MCF 10A (cell line): ENCODE data around the gene ABHD3. TPM values are rescaled to one million over a fixed set of nuclear protein-coding genes. Genes with fewer than 3 reads are reported as not detected.

Source experiments
- BruUV-seq: library from RNA; stranded (reverse); fragments of 400-500 nt; replicated peaks from 2 replicates; lab custom pipeline; 2021; lab: Mats Ljungman, UMichigan
- CTCF ChIA-PET: fragments of 300-600 bp; sonication (Branson Sonifier 250); formaldehyde crosslinking; extraction: SDS; loops from one replicate; lab custom pipeline; 2021; ENCODE audit warnings: antibody characterized with exemption, inconsistent platforms; lab: Yijun Ruan, JAX
- POLR2A ChIA-PET: fragments of 300-600, 350-650 bp; sonication (Branson Sonifier 250); formaldehyde crosslinking; extraction: SDS; loops from one replicate; lab custom pipeline; 2020; ENCODE audit warnings: antibody characterized with exemption, inconsistent platforms; lab: Yijun Ruan, JAX
- DNase-seq: peaks from one replicate; pipeline ENCODE4 v3.0.0-alpha.2; 2018; ENCODE audit not compliant: unreplicated experiment
- H3K27ac Mint-ChIP-seq: one replicate; pipeline ENCODE4 v1.8.0; 2022; ENCODE audit warnings: mild to moderate bottlenecking, low read depth, mixed read lengths; ENCODE audit not compliant: unreplicated experiment
- H3K27me3 Mint-ChIP-seq: one replicate; pipeline ENCODE4 v1.8.0; 2022; ENCODE audit warnings: mixed read lengths; ENCODE audit not compliant: insufficient read depth, unreplicated experiment
- H3K36me3 Mint-ChIP-seq: one replicate; pipeline ENCODE4 v1.8.0; 2022; ENCODE audit warnings: mild to moderate bottlenecking, moderate library complexity, mixed read lengths; ENCODE audit not compliant: insufficient read depth, unreplicated experiment
- H3K4me1 Mint-ChIP-seq: one replicate; pipeline ENCODE4 v1.8.0; 2022; ENCODE audit warnings: mixed read lengths; ENCODE audit not compliant: insufficient read depth, unreplicated experiment
- H3K4me3 Mint-ChIP-seq: one replicate; pipeline ENCODE4 v1.8.0; 2022; ENCODE audit warnings: mild to moderate bottlenecking, moderate library complexity, mixed read lengths; ENCODE audit not compliant: unreplicated experiment
- H3K9me3 Mint-ChIP-seq: one replicate; pipeline ENCODE4 v1.8.0; 2022; ENCODE audit warnings: mixed read lengths; ENCODE audit not compliant: unreplicated experiment
- CTCF ChIP-seq: fragments of 200-600 bp; IDR thresholded peaks from one replicate; pipeline ENCODE4 v1.8.0; 2022; ENCODE audit warnings: antibody characterized with exemption, mild to moderate bottlenecking; ENCODE audit not compliant: unreplicated experiment
- intact Hi-C: fragments of 100-400 bp; cut with micrococcal nuclease; formaldehyde crosslinking; loops from 2 replicates; pipeline ENCODE4 v1.14.1; 2022
- total RNA-seq: library from RNA; stranded (reverse); gene quantifications from 2 replicates; pipeline ENCODE4 v1.2.3, GENCODE V29; 2022

The ABHD3 gene
- total RNA-seq, 1 experiment from 2014 or later: 2.9 TPM

DNA sequence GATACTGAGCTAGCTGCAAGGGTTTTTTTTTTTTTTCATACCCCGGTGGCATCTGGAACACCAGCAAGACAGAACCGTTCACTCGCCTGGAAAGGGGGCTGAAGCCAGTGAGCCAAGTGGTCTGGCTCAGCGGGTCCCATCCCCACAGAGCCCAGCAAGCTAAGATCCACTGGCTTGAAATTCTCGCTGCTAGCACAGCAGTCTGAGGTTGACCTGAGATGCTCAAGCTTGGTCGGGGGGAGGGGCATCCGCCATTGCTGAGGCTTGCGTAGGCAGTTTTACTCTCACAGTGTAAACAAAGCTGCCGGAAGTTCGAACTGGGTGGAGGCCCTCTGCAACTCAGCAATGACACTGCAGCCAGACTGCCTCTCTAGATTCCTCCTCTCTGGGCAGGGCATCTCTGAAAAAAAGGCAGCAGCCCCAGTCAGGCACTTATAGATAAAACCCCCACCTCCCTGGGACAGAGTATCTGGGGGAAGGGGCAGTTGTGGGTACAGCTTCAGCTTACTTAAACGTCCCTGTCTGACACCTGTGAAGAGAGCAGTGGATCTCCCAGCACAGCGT, 31.0 kb upstream of the ABHD3 start:
- TF ChIP-seq CTCF: no peak
- CTCF ChIA-PET: no interaction called here
- BruUV-seq: no TSS peak

DNA sequence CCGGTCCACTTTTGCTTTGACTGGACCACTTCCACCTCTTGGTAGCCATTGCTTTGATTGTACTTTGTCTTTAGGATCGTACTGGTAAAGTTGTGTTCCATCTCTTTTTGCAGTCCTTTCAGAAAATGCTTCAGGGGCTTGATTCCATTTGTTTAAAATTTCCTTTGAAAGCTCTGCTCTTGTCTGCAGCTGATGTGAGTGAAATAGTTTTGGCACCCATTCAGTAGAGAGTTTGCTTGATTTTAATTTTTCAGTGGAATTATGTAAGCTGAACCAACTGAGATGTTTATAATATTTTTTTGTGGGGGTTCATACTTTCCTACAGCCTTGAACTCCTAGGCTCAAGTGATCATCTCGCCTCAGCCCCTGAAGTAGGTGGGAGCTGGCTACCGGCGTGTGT, 28.4 kb upstream of the ABHD3 start:
- Mint-ChIP-seq H3K36me3 (no peaks in the 10 kb centered on the region), H3K27me3 (no peaks in the 10 kb centered on the region), H3K9me3 (peaks cover 10% of the 10 kb centered on the region), H3K27ac (no peak overlapping the region), H3K4me3 (no peak overlapping the region), H3K4me1 (no peaks in the 10 kb centered on the region)
- no peak for TF ChIP-seq CTCF
- no peak for DNase-seq
- intact Hi-C loops: no loop called here
- POLR2A ChIA-PET: no interaction called here
- CTCF ChIA-PET: no interaction called here
- BruUV-seq: no TSS peak

More for the DNA sequence above, 31.0 kb upstream of the ABHD3 start:
- peaks cover 6% of the 10 kb centered on the region for H3K4me1 Mint-ChIP-seq
- no peak for DNase-seq
- POLR2A ChIA-PET: no interaction called here
- intact Hi-C loops: no loop called here
- no peaks in the 10 kb centered on the region for H3K27me3 Mint-ChIP-seq
- H3K9me3 Mint-ChIP-seq: peaks cover 10% of the 10 kb centered on the region
- H3K36me3 Mint-ChIP-seq: no peaks in the 10 kb centered on the region
- H3K27ac Mint-ChIP-seq: no peak overlapping the region
- no peak overlapping the region for H3K4me3 Mint-ChIP-seq

- ChIA-PET CTCF (interaction anchor here (1.2 kb wide), 1 partner anchor 127 kb away, joined by 3 read pairs; the partner anchor contains the start of gene ESCO1), POLR2A (interaction anchor here (0.8 kb wide), 1 partner anchor 11 kb away, joined by 3 read pairs; no protein-coding TSS in a partner anchor)
- H3K27me3 Mint-ChIP-seq: no peaks in the 10 kb centered on the region
- no peak for DNase-seq
- no peaks in the 10 kb centered on the region for H3K9me3 Mint-ChIP-seq
- H3K27ac Mint-ChIP-seq: no peak overlapping the region
- H3K4me1 Mint-ChIP-seq: no peaks in the 10 kb centered on the region
- H3K4me3 Mint-ChIP-seq: no peak overlapping the region
- no peaks in the 10 kb centered on the region for H3K36me3 Mint-ChIP-seq
- no TSS peak for BruUV-seq
- TF ChIP-seq CTCF: no peak
- intact Hi-C loops: no loop called here
Observed at GRCh38 chr18:21727702-21728101, 23.1 kb upstream of the ABHD3 start.

GRCh38 chr18:21725201-21725600, 20.6 kb upstream of the ABHD3 start:
- Mint-ChIP-seq H3K9me3 (no peaks in the 10 kb centered on the region), H3K36me3 (peaks cover 6% of the 10 kb centered on the region), H3K4me3 (no peak overlapping the region), H3K27me3 (no peaks in the 10 kb centered on the region), H3K27ac (no peak overlapping the region), H3K4me1 (no peaks in the 10 kb centered on the region)
- BruUV-seq: no TSS peak
- intact Hi-C loops: no loop called here
- no peak for DNase-seq
- POLR2A ChIA-PET: interaction anchor here (0.6 kb wide), 1 partner anchor 1418 kb away, joined by 3 read pairs; no protein-coding TSS in a partner anchor
- CTCF ChIA-PET: no interaction called here
- TF ChIP-seq CTCF: no peak
